Sigmoid colon (tissue), 7 donors: ENCODE results near the gene GSE1. TPM values are rescaled to one million over a fixed set of nuclear protein-coding genes. Genes with fewer than 3 reads are reported as not detected.

Experiments used
- DNase-seq: peaks from one replicate; pipeline ENCODE4 v3.0.0-alpha.2; 2019
- H3K27ac ChIP-seq, 4 donors: fragments of 200-600 bp; sonication (generic); one replicate each; pipeline ENCODE4 v1.5.1; 2016 to 2019; ENCODE audit warnings: mild to moderate bottlenecking in 1 of 4
- H3K27me3 ChIP-seq, 3 donors: fragments of 200-600 bp; sonication (generic); one replicate each; pipeline ENCODE4 v1.5.1; 2019; ENCODE audit warnings: mild to moderate bottlenecking in 1 of 3
- H3K36me3 ChIP-seq, 4 donors: fragments of 200-600 bp; sonication (generic); one replicate each; pipeline ENCODE4 v1.5.1; 2016 to 2019
- H3K4me1 ChIP-seq, 4 donors: fragments of 200-600 bp; sonication (generic); one replicate each; pipeline ENCODE4 v1.5.1; 2017 to 2019
- H3K4me3 ChIP-seq, 4 donors: fragments of 200-600 bp; sonication (generic); one replicate each; pipeline ENCODE4 v1.5.1; 2017 to 2019; ENCODE audit warnings: mild to moderate bottlenecking in 2 of 4, moderate library complexity in 1 of 4
- H3K9me3 ChIP-seq, 4 donors: fragments of 200-600 bp in 3 of 4; sonication (generic) in 3 of 4; one replicate each; pipeline versions ENCODE4 v1.5.1 to v1.6.1; 2013 to 2019
- EP300 ChIP-seq, 4 donors: sonication (generic); formaldehyde crosslinking; IDR thresholded peaks; one replicate each; pipeline ENCODE4 v1.6.1; 2017; ENCODE audit warnings: antibody characterized with exemption in 4 of 4
- POLR2A ChIP-seq, 2 donors: fragments of 450-650 bp; IDR thresholded peaks; one replicate each; pipeline ENCODE4 v1.6.1; 2016; ENCODE audit warnings: antibody characterized with exemption in 2 of 2, mild to moderate bottlenecking in 2 of 2, moderate library complexity in 2 of 2
- POLR2AphosphoS5 ChIP-seq, 4 donors: sonication (generic); formaldehyde crosslinking; IDR thresholded peaks; one replicate each; pipeline ENCODE4 v1.6.1; 2017; ENCODE audit warnings: antibody characterized with exemption in 4 of 4
- WGBS, 2 donors: extraction: QIAGEN DNeasy Blood & Tissue Kit; methylation state at CpG; one replicate each; pipeline ENCODE4 v1.1.7; 2013; 5-methylcytosine and 5-hydroxymethylcytosine counted together
- intact Hi-C: fragments of 100-400 bp; cut with DNase I; formaldehyde crosslinking; loops from one replicate; pipeline ENCODE4 v1.15.1; 2023
- polyA plus RNA-seq, 3 donors: library from polyadenylated mRNA; stranded (reverse); fragments of 200-250 nt; gene quantifications; one replicate each; pipeline ENCODE4 v1.2.3, GENCODE V29; 2013
- total RNA-seq, 4 donors: library from RNA; depleted of rRNA; stranded (reverse); fragments of >200 nt; gene quantifications; one replicate each; pipeline ENCODE4 v1.1.0, GENCODE V29; 2016
- TF ChIP-seq, protein P1 (sequence below), 4 experiments: fragments of 450-650 bp in 3 of 4; fragments of 200-600 bp in 1 of 4; IDR thresholded peaks; one replicate each; pipeline ENCODE4 v1.5.1; 2016 to 2019; ENCODE audit warnings: antibody characterized with exemption in 4 of 4, mild to moderate bottlenecking in 3 of 4, moderate library complexity in 2 of 4
- donor health status: healthy with polysubstance abuse.
- donor health status: Bipolar disorder and iron deficiency.
- donor health status: healthy.

The GSE1 gene
- total and polyA plus RNA-seq, 7 donors, result 12.0 to 76.7 (median 42.5) TPM

DNA sequence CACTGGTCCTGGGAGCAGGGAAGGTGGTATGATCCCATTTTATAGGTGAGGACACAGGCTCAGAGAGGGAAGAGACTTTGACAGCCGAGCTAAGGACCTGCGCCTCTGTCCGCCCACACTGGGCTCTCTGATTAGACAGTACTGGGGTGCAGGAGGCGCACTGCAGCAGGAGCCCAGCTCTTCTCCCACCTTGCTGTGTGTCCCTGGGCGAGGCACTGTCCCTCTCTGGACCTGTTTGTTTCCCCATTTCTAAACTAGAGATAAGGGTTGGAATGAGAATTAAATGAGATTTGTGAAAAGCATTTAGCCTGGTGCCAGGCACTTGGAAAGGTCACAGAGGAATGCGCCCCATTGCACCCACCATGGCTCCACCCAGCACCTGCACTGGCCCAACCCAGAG, 95.2 kb downstream of the GSE1 start:
- 91 to 94% methylated on average over 6 of the region's 6 CpGs for WGBS, 2 donors
- H3K27me3 ChIP-seq, result no peaks in the 10 kb centered on the region
- no peak overlapping the region for H3K27ac ChIP-seq
- TF ChIP-seq POLR2A (IDR thresholded peaks at IDR 0.05) (no peak), EP300 (IDR thresholded peaks at IDR 0.05) (no peak), POLR2AphosphoS5 (IDR thresholded peaks at IDR 0.05) (no peak)
- TF ChIP-seq, protein P1, sequence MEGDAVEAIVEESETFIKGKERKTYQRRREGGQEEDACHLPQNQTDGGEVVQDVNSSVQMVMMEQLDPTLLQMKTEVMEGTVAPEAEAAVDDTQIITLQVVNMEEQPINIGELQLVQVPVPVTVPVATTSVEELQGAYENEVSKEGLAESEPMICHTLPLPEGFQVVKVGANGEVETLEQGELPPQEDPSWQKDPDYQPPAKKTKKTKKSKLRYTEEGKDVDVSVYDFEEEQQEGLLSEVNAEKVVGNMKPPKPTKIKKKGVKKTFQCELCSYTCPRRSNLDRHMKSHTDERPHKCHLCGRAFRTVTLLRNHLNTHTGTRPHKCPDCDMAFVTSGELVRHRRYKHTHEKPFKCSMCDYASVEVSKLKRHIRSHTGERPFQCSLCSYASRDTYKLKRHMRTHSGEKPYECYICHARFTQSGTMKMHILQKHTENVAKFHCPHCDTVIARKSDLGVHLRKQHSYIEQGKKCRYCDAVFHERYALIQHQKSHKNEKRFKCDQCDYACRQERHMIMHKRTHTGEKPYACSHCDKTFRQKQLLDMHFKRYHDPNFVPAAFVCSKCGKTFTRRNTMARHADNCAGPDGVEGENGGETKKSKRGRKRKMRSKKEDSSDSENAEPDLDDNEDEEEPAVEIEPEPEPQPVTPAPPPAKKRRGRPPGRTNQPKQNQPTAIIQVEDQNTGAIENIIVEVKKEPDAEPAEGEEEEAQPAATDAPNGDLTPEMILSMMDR (IDR thresholded peaks at IDR 0.05), result no peak
- intact Hi-C loops, result no loop called here
- H3K36me3 ChIP-seq, result no peaks in the 10 kb centered on the region
- H3K4me1 ChIP-seq, result no peaks in the 10 kb centered on the region
- H3K9me3 ChIP-seq, result peaks cover 0 to 6% (median 0%) of the 10 kb centered on the region in 4 donors
- no peak overlapping the region for H3K4me3 ChIP-seq
- DNase-seq, result no peak

DNA sequence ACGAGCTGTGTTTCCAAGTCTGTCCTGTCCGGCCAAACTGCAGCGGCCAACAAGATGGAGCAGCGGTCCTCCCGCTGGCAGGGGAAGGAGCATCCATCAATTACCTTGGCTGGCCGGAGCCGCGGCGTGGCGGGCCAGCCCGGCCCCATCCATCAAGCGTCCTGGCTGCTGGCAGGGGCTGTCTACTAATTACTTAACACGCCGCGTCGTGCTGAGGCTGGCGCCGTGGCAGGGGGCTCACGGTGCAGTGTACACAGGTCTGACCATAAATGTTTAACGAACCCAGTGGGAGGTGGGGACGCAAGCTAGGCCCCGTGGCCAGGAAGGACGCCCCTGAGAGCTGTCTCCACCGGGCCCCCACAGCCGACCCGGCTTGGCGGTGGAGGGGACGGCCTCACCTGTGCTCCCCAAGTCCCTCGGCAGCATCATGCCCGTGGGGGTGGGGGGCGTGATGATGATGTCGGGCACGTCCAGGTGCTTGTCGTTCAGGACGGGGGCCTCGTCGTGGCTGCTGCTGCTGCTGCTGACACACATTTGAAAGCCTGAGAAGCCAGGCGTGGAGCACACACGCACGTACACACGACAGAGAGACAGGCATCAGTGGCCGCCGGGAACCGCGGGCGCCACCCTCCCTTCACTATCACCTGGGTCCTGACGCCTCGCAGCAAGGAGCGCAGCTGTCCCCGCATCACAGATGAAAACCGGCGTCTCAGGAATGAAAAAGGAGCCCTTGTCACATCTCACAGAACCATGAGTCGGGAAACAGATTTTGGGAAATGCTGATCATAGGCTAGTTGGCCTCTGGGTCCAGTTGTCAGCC, 96.9 kb downstream of the GSE1 start:
- intact Hi-C loops, result loop anchor here (10.0 kb wide), 2 partner anchors 315 to 595 kb away; partner anchors contain the start of gene CIBAR2

DNA sequence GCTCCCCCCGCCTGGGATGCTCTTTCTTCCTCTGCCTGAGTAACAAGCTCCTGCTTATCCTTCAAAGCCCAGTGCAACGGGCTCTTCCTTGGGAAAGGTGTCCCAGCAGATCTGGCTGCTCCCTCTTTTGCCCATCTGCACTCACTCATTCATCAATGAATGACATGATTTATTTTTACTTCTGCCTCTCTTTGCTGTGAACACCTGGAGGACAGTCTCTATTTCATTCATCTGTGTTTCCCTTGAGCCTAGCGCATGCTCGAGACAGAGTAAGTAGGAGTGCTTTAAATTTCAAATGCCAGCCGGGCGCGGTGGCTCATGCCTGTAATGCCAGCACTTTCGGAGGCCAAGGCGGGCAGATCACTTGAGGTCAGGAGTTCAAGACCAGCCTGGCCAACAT, 97.6 kb downstream of the GSE1 start:
- H3K36me3 ChIP-seq, result no peaks in the 10 kb centered on the region
- H3K9me3 ChIP-seq, result peaks cover 0 to 6% (median 0%) of the 10 kb centered on the region in 4 donors
- TF ChIP-seq POLR2AphosphoS5 (IDR thresholded peaks at IDR 0.05) (no peak), POLR2A (IDR thresholded peaks at IDR 0.05) (no peak), EP300 (IDR thresholded peaks at IDR 0.05) (no peak)
- TF ChIP-seq, protein P1 (IDR thresholded peaks at IDR 0.05), result no peak
- peaks cover 0 to 4% (median 0%) of the 10 kb centered on the region in 4 donors for H3K4me1 ChIP-seq
- intact Hi-C loops, result loop anchor here (10.0 kb wide), 2 partner anchors 316 to 596 kb away; partner anchors contain the start of gene CIBAR2
- no peaks in the 10 kb centered on the region for H3K27me3 ChIP-seq
- no peak for DNase-seq
- no peak overlapping the region for H3K4me3 ChIP-seq
- 88 to 93% methylated on average over 9 of the region's 9 CpGs for WGBS, 2 donors
- no peak overlapping the region for H3K27ac ChIP-seq

More for the DNA sequence above, 96.9 kb downstream of the GSE1 start:
- no peaks in the 10 kb centered on the region for H3K27me3 ChIP-seq
- no peak overlapping the region for H3K4me3 ChIP-seq
- no peaks in the 10 kb centered on the region for H3K36me3 ChIP-seq
- WGBS, 2 donors, result 68 to 83% methylated on average over 53 of the region's 53 CpGs
- peaks cover 0 to 6% (median 0%) of the 10 kb centered on the region in 4 donors for H3K9me3 ChIP-seq
- TF ChIP-seq POLR2AphosphoS5 (IDR thresholded peaks at IDR 0.05), result no peak
- TF ChIP-seq EP300 (IDR thresholded peaks at IDR 0.05), result no peak
- TF ChIP-seq POLR2A (IDR thresholded peaks at IDR 0.05), result no peak
- TF ChIP-seq, protein P1 (IDR thresholded peaks at IDR 0.05), result no peak
- H3K27ac ChIP-seq, result no peak overlapping the region
- H3K4me1 ChIP-seq, result no peaks in the 10 kb centered on the region
- no peak for DNase-seq

DNA sequence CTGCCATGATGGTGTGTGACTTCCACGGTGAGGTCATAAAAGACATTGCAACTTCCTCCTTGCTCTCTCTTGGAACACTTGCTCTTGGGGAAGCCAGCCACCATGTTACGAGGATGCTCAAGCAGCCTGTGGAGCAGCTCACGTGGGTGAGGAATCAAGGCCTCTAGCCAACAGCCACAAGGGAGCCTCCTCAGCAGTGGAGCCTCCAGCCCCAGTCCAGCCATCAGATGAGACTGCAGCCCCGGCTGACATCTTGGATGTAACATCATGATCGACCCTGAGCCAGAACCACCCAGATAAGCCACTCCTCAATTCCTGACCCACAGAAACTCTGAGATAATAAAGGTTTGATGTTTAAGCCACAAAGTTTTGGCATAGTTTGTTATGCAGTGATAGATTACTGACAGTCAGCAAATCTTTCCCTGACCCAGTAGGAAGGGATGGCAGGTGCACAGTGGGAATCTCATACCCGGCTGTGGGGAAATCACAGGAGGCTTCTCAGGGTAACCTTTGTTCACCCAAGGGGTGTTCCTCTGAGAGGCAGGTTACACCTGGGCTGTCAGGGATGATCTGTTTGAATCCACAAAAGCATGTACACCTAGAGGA, 99.0 kb downstream of the GSE1 start:
- peaks cover 0 to 5% (median 0%) of the 10 kb centered on the region in 4 donors for H3K4me1 ChIP-seq
- 81 to 92% methylated on average over 6 of the region's 6 CpGs for WGBS, 2 donors
- no peak for DNase-seq
- no peak overlapping the region for H3K4me3 ChIP-seq
- intact Hi-C loops, result loop anchor here (10.0 kb wide), 2 partner anchors 317 to 597 kb away; partner anchors contain the start of gene CIBAR2
- H3K36me3 ChIP-seq, result no peaks in the 10 kb centered on the region
- TF ChIP-seq POLR2A (IDR thresholded peaks at IDR 0.05), result no peak
- no peak for TF ChIP-seq EP300 (IDR thresholded peaks at IDR 0.05)
- TF ChIP-seq, protein P1 (IDR thresholded peaks at IDR 0.05), result no peak
- TF ChIP-seq POLR2AphosphoS5 (IDR thresholded peaks at IDR 0.05), result no peak
- H3K9me3 ChIP-seq, result peaks cover 0 to 6% (median 0%) of the 10 kb centered on the region in 4 donors
- no peaks in the 10 kb centered on the region for H3K27me3 ChIP-seq
- H3K27ac ChIP-seq, result no peak overlapping the region
